Activated CD4-positive, alpha-beta T cell treated with anti-CD3 and anti-CD28 coated beads for 24 hours (primary cell): ENCODE measurements around the gene PLAC1.

Source experiments
- DNase-seq, 2 donors: peaks; one replicate each; pipeline ENCODE4 v3.0.0-alpha.2; 2020; ENCODE audit warnings: low read depth in 2 of 2

Gene PLAC1

GRCh38 chrX:134658002-134658759 is at the start of gene PLAC1:
PLAC1 (minus strand) TSS chrX:134658471; CDS start chrX:134566682, 91,789 bp downstream.
- no peak for DNase-seq

- DNase-seq = no peak
These were observed 47.9 kb upstream of the PLAC1 start for GRCh38 chrX:134706138-134706537.

GRCh38 chrX:134695999-134696398 is 37.7 kb upstream of the PLAC1 start:
- DNase-seq = no peak

- no peak for DNase-seq
These were observed 36.4 kb upstream of the PLAC1 start for GRCh38 chrX:134694333-134695322.

GRCh38 chrX:134693644-134694043 is 35.4 kb upstream of the PLAC1 start:
- no peak for DNase-seq

- DNase-seq = no peak
These were observed 34.7 kb upstream of the PLAC1 start for GRCh38 chrX:134692990-134693389.

GRCh38 chrX:134692233-134692632 is 34.0 kb upstream of the PLAC1 start:
- no peak for DNase-seq

- no peak for DNase-seq
These were observed 33.2 kb upstream of the PLAC1 start for GRCh38 chrX:134691453-134691852.

GRCh38 chrX:134688839-134689238 is 30.6 kb upstream of the PLAC1 start:
- DNase-seq = no peak

GRCh38 chrX:134688031-134688823 is 30.0 kb upstream of the PLAC1 start:
- DNase-seq = no peak

- DNase-seq = no peak
These were observed 27.4 kb upstream of the PLAC1 start for GRCh38 chrX:134685668-134686067.

- no peak for DNase-seq
These were observed 26.7 kb upstream of the PLAC1 start for GRCh38 chrX:134684956-134685355.

- no peak for DNase-seq
These were observed 25.2 kb upstream of the PLAC1 start for GRCh38 chrX:134683351-134684005.

GRCh38 chrX:134682081-134682480 is 23.8 kb upstream of the PLAC1 start:
- DNase-seq = no peak

GRCh38 chrX:134679644-134680043 is 21.4 kb upstream of the PLAC1 start:
- DNase-seq = no peak

GRCh38 chrX:134679221-134679620 is 20.9 kb upstream of the PLAC1 start:
- DNase-seq = no peak

- no peak for DNase-seq
These were observed 19.1 kb upstream of the PLAC1 start for GRCh38 chrX:134677332-134677731.

GRCh38 chrX:134676436-134676835 is 18.2 kb upstream of the PLAC1 start:
- DNase-seq = no peak

- DNase-seq = no peak
These were observed 14.9 kb upstream of the PLAC1 start for GRCh38 chrX:134673123-134673522.

GRCh38 chrX:134672101-134672500 is 13.8 kb upstream of the PLAC1 start:
- DNase-seq = no peak

GRCh38 chrX:134671294-134671693 is 13.0 kb upstream of the PLAC1 start:
- DNase-seq = no peak
